Epithelial cell of proximal tubule (primary cell): ENCODE results near the gene KREMEN2. TPM values are rescaled to one million over a fixed set of nuclear protein-coding genes. Genes with fewer than 3 reads are reported as not detected.
A peak's percentile ranks its signal among the peaks of the same experiment; 100 is the strongest.

Experiments
- DNase-seq: peaks from one replicate; pipeline ENCODE4 v3.0.0-alpha.2; 2011; ENCODE audit warnings: low read depth
- H3K4me3 ChIP-seq: 2 replicates; pipeline ENCODE4 v1.5.1; 2011; ENCODE audit warnings: low read depth, mild to moderate bottlenecking, low read length
- total RNA-seq: library from RNA; depleted of rRNA; stranded (reverse); fragments of >200 nt; gene quantifications from 2 replicates; pipeline ENCODE4 v1.2.3, GENCODE V29; 2015
- TF ChIP-seq, protein P1 (sequence below): conservative IDR thresholded peaks from 2 replicates; pipeline ENCODE4 v1.5.1; 2012; ENCODE audit warnings: low read depth, mild to moderate bottlenecking, low read length

Gene KREMEN2
- total RNA-seq, 1 donor from 2014 or later, result 4.2 TPM

DNA sequence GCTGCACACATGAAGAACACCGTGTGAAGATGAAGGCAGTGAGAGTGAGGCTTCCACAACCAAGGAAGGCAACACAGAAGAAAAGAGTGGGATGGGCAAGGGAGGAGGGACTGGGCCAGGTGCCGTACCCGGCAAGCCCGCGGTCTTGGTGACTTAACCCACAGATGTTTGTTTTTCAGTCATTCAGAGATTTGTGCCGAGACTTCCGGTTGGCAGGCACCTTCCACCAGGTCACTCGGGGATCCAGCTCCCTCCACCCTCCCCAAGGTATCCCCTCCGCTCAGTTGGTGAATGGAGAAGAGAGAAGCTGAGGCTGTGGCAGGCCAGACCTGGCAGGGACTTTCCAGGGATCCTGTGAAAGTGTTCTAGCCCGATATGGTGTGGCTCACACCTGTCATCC lies 4.9 kb upstream of the KREMEN2 start:
- H3K4me3 ChIP-seq, result no peak overlapping the region
- TF ChIP-seq, protein P1, sequence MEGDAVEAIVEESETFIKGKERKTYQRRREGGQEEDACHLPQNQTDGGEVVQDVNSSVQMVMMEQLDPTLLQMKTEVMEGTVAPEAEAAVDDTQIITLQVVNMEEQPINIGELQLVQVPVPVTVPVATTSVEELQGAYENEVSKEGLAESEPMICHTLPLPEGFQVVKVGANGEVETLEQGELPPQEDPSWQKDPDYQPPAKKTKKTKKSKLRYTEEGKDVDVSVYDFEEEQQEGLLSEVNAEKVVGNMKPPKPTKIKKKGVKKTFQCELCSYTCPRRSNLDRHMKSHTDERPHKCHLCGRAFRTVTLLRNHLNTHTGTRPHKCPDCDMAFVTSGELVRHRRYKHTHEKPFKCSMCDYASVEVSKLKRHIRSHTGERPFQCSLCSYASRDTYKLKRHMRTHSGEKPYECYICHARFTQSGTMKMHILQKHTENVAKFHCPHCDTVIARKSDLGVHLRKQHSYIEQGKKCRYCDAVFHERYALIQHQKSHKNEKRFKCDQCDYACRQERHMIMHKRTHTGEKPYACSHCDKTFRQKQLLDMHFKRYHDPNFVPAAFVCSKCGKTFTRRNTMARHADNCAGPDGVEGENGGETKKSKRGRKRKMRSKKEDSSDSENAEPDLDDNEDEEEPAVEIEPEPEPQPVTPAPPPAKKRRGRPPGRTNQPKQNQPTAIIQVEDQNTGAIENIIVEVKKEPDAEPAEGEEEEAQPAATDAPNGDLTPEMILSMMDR, result no peak
- DNase-seq, result no peak

DNA sequence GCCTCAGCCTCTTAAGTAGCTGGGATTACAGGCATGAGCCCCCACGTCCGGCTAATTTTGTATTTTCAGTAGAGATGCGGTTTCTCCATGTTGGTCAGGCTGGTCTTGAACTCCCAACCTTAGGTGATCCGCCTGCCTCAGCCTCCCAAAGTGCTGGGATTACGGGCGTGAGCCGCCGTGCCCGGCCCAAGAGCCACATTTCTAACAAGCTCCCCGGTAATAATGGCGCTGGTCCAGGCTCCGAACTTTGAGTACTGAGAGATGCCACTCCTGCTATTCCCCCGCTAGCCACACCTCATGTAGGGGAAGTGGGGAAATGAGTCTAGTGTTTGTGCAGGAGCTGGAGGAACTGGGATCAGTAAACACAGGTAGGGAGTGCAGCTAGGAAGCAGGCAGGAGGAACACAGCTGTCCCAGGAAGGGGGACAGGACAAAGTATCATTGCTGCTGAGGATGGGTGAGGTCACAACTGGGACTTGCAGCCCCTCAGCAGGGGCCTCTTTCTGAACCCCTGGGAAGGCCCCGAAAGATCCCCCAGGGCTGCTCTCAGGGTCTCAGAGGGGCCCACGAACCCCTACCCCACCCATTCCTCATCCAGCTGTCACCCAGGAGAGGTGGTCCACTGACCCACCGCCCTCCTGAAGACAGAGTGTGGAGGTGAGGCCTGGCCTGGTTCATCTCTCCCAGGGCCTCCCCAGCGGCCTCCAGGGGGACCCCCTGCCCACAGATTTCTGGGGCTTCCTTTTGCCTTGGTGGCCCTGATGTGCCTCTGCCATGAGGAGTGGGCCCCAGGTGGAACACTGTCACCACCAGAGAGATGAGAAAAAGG lies 3.7 kb upstream of the KREMEN2 start:
- H3K4me3 ChIP-seq, result no peak overlapping the region
- TF ChIP-seq, protein P1, result no peak

DNA sequence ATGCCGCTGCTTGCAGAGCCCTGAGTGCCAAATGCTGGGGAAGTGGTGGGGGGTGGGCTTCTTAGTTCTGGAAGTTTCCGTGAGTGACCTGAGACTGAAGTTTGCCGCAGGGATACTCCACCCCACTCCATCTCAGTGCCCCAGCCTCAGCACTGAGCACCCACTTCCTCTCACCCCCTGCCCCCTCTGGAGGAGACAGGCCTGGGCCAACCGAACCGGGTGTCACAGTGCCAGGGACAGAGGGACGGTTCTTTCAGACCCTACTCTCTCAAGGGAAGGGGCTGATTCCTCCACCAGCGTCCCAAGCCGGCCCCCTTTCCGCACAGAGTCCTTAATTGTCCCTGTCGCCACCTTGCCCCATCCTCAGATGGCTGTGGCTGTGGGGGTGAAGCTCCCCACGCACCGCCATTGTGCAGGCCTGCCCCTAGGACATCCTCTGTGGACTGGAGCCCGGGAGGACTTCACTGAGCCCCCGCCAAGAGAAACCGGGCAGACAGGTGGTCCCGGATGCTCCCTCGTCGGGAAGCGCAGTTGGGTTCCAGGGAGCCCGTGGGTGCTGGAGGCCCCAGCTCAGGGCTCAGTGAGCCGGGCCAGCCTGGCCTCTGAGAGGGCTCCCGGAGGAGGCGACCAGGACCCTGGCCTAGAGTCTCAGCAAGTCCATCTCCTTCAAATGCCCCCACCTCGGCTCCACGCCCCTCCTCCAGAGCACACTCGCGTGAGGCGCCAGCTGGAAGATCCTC lies 1.6 kb upstream of the KREMEN2 start:
- no peak for DNase-seq
- TF ChIP-seq, protein P1, result no peak
- H3K4me3 ChIP-seq, result no peak overlapping the region

More for the DNA sequence above, 3.7 kb upstream of the KREMEN2 start:
- DNase-seq, result no peak

DNA sequence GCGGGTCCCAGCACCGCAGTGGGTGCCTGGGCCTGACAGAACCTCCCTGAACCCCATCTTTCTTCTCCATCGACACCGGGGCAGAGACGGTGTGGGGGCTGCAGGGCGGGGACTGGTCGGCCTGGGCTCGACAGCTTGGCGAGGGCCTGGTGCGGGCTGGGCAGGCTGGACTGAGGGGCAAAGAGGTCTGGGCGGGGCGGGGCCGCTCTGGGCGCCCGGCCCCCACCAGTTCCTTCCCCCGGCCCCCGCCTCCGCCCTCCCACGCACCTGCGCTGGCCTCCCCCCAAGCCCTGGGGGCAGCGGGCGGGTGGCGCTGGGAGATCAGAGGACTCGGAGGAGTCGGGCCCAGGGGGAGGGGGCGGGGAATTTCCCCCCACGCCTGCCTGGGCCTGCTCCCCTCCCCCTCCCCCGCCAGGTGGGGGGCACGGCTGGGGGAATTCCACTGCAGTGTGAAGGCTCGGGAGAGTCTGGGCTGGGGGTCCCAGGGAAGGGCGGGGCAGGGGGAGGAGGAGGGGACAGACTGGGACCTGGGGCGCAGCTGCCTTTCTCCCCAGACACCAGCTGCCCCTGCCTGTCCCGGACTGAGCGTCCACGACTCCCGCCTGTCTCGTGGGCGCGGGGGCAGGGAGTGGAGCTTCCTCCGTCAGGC lies 877 bp upstream of the KREMEN2 start:
- TF ChIP-seq, protein P1, result no peak
- peak overlapping the region; percentile 44 for H3K4me3 ChIP-seq
- DNase-seq, result no peak

DNA sequence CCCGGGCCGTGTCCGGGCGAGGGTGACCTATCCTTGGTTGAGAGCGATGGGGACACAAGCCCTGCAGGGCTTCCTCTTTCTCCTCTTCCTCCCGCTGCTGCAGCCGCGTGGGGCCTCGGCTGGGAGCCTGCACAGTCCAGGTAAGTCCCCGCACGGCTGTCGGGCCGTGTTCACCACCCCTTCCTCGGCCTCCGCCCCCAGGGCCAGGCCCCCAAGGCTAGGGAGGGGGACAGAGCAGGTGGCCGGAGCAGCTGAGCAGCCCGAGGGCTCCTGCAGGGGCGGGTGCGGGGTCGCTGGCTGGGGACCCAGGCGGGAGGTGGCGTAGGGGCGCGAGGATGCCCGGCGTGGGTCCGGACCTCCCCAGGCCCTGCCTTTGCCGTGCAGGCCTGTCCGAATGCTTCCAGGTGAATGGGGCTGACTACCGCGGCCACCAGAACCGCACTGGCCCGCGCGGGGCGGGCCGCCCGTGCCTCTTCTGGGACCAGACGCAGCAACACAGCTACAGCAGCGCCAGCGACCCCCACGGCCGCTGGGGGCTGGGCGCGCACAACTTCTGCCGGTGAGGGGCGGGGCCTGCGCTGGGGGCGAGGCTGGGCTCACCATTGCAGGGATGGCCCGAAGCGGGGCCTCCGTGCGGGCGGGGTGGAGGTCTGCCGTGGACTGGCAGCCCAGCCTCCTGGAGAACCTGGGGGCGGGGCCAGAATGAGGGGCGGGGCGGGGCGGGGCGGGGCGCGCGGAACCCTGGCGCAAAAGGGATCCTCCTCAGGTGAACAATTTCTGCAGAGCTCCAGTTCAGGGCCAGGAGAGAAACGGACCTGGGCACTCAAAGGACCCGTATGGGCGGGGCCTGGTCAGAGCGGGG lies 631 bp downstream of the KREMEN2 start:
- TF ChIP-seq, protein P1, result no peak
- H3K4me3 ChIP-seq, result peak overlapping the region; percentile 44
- no peak for DNase-seq
